D721Med (cell line): ENCODE measurements around the gene ABLIM1.

Experiments used
- DNase-seq: peaks from one replicate; pipeline ENCODE4 v3.0.0; 2011; ENCODE audit warnings: low spot score; ENCODE audit not compliant: insufficient read length
- FAIRE-seq: peaks from 2 replicates; lab custom pipeline; 2011; peaks lifted over from hg19 to GRCh38; lab: Jason Lieb, UNC
- TF ChIP-seq, protein P1 (sequence below): IDR thresholded peaks from 2 replicates; pipeline ENCODE4 v1.5.1; 2012; ENCODE audit warnings: mild to moderate bottlenecking, control low read depth; ENCODE audit not compliant: insufficient read depth; ENCODE audit errors: missing control alignments

Gene ABLIM1

DNA sequence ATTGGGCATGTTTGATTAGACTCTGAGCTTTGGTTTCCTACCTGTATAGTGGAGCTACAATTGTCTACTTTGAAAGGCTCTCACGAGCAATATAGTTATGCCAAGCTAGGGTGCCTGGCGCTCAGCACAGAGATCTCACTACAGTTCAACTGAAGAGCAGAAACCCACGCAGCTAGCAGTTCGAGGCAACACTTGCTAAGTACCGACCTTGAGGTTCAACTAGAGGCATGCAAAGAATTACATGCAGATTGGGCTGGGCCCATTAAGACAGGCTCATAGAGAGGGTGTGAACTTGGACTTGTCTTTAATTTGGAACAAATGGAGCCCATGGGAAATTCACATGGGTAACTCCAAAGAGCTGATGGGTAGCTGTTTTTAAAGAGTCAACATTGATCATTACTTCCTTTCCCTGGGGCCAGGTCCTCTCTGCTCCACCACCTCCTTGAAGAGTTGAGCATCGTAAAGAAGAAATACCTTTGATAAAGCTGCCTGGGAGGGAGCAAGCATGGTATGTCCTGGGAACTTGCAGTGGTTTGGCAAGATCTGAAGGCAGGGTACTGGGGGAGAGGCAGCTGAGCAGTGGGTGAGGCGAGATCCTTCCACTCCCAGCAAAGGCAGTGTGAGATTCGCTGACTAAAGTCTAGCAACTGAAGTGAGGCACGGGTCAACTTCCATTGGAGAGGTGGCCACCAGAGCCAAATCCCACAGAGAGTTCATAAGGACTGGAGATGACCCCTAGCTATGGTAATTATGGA lies 228.3 kb downstream of the ABLIM1 start:
- DNase-seq, result no peak
- TF ChIP-seq, protein P1, sequence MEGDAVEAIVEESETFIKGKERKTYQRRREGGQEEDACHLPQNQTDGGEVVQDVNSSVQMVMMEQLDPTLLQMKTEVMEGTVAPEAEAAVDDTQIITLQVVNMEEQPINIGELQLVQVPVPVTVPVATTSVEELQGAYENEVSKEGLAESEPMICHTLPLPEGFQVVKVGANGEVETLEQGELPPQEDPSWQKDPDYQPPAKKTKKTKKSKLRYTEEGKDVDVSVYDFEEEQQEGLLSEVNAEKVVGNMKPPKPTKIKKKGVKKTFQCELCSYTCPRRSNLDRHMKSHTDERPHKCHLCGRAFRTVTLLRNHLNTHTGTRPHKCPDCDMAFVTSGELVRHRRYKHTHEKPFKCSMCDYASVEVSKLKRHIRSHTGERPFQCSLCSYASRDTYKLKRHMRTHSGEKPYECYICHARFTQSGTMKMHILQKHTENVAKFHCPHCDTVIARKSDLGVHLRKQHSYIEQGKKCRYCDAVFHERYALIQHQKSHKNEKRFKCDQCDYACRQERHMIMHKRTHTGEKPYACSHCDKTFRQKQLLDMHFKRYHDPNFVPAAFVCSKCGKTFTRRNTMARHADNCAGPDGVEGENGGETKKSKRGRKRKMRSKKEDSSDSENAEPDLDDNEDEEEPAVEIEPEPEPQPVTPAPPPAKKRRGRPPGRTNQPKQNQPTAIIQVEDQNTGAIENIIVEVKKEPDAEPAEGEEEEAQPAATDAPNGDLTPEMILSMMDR, result no peak
- FAIRE-seq, result no peak

DNA sequence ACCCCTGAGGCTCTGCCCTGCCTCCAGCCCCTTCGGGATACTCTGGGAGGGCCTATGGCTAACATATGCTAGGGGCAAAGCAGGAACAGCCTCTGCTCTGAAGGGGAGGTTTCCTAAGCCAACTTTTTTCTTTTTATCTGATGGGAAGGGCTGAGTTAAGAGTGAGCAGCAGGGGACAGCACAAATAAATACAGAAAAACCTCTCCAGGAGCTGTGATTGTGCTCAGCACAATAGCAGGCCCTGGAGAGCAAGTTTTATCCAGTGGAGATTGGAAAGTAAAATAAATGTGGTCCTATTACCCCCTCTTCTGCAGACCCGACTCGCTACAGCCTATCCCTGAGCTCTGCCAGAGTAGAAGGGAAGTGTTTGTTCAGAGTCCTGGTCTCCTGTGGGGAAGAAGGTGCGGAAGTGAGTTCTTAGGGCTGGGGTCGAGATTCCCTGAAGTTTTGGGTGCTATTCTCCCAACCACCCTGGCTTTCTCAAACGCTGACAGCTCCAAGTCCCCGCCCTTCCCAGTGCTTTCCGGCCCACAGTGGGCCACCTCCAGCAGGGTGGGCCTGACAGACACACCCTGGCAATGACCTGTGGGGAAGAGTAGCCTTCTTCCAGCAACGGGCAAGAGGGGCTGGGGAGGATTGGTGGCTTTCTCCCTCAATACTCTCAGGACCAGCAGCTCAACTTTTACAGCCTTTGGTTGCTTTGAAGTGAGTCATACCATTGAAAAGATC lies 230.8 kb downstream of the ABLIM1 start:
- no peak for DNase-seq
- TF ChIP-seq, protein P1, result no peak

DNA sequence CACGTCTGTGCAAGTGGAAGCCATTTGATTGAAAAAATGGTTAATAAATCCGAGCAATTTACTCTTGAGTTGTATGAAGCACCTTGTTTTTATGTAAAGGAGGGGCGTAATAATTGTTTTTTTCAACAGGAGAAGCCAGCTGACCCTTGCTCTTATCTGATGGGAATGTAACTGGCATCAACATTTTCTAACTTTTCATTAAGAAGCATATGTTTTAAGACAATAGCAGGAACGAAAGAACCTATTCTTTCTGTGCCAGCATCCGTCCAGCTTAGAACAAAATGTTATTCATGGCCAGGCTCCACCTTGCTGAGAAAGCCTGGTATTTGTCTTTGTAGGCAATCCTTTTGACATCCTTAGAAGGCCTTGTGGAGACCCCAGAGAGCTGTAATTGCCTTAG lies 231.6 kb downstream of the ABLIM1 start:
- TF ChIP-seq, protein P1, result no peak
- FAIRE-seq (no peak), DNase-seq (no peak)

More for the DNA sequence above, 230.8 kb downstream of the ABLIM1 start:
- FAIRE-seq, result no peak

DNA sequence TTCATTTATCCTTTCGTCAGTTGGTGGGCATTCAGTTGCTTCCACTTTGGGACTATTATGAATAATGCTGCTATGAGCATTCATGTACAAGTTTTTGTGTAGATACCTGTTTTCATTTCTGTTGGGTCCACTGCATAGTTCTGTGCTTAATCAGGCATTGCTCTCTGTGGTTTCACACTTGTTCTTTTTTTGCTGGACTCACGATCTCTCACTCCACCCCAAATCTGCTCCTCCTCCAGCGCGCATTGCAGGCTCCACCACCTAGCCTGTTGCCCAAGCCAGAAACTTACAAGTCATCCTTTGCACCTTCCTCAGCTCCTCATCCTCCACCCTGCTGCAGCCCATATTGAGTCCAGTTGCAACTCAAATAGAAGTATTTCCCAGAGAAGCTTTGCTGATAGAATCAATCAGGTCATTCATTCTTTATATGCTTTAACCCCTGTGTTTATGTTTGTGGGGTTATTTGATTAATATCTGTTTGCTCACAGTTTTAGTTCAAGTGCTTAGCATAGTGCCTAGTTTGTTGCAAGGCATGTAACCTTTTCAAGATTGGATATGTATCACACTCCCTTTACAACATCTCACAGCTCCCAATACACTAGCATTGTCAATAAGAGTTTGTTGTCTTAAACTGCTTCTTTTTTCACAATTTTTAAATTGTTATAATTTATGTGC lies 237.1 kb downstream of the ABLIM1 start:
- no peak for DNase-seq
- FAIRE-seq, result no peak
- TF ChIP-seq, protein P1, result no peak

DNA sequence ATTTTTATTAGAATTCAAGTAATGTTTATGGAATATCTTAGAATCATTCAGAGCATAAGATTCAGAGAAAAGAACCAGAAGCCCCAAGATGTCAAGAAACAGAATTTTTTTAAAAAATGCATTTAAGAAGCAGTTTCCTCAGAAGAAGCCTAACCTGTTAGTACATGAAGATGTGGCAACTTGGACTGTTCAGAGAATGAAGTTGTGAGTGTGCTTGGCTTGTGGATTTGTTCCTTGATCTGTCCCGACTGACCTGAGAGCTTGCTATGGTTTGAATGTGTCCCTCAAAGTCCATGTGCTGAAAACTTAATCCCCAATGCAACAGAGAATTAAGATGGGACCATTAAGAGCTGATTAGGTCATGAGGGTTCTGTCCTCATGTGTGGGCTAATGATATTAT lies 240.0 kb downstream of the ABLIM1 start:
- FAIRE-seq (no peak), DNase-seq (no peak)
- TF ChIP-seq, protein P1, result no peak

DNA sequence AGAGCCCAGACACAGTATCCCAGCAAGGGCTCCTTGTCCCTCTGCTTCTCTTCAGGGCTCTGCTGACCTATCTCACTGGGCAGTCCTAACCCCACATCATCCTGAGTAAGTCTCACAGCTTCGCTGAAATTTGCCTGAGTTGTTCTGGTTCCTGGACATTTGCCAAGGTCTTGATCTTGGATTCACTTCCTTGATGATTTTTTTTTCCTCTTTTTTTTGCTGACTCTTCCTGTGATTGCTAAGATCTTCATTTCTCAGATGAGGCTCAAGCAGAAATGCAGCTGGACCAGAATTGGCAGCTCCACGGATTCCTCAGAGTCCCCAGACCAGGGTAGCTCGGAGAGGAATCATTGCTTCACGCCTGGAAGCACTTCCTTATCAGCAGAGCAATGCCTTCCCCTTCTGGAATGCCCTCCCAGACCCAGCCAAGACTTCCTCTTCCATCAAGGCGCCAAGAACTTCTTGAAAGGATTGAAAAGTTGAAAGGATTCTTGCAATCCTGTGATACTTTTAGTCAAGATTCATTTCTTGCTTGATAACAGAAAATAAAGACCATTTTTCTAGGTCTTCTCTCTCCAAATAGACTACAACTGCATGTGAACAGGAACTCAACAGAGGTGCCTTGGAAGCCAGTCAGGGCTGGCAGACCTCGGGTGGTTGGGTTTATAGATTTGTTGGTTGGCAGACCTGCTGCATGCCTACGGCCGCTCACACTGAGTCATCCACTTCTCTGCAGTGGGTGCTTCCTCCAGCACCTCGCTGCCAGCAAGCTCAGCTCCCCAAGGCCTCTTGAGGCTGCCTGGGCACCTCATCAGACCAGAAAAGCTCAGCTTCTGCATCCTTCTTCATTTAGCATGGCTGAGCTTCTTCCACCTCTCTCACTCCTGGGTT lies 244.9 kb downstream of the ABLIM1 start:
- no peak for DNase-seq
- FAIRE-seq, result no peak
- TF ChIP-seq, protein P1, result no peak
